Endodermal cell (in vitro differentiated cells): ENCODE data around the gene SSBP2. TPM values are rescaled to one million over a fixed set of nuclear protein-coding genes. Genes with fewer than 3 reads are reported as not detected.

ENCODE experiments used
- DNase-seq: peaks from one replicate; pipeline ENCODE4 v3.0.0-alpha.2; 2017
- H3K27ac ChIP-seq: 2 replicates; pipeline ENCODE4 v1.5.1; 2013; ENCODE audit warnings: mild to moderate bottlenecking, low read depth, low read length, moderate library complexity
- H3K27me3 ChIP-seq: 2 replicates; pipeline ENCODE4 v1.6.1; 2013; ENCODE audit warnings: mild to moderate bottlenecking, low read length, moderate library complexity; ENCODE audit not compliant: insufficient read depth, control insufficient read depth, poor library complexity, severe bottlenecking
- H3K36me3 ChIP-seq: 2 replicates; pipeline ENCODE4 v1.7.0; 2013; ENCODE audit warnings: mild to moderate bottlenecking, low read length, moderate library complexity; ENCODE audit not compliant: control insufficient read depth, insufficient read depth
- H3K4me1 ChIP-seq: one replicate; pipeline ENCODE4 v1.7.0; 2013; ENCODE audit warnings: low read length; ENCODE audit not compliant: control insufficient read depth, insufficient read depth
- H3K4me3 ChIP-seq: 2 replicates; pipeline ENCODE4 v1.5.1; 2013; ENCODE audit warnings: mild to moderate bottlenecking, low read length, moderate library complexity
- H3K9ac ChIP-seq: 2 replicates; pipeline ENCODE4 v1.6.1; 2013; ENCODE audit warnings: mild to moderate bottlenecking, low read length, moderate library complexity; ENCODE audit not compliant: poor library complexity, severe bottlenecking; ENCODE audit errors: extremely low read depth
- H3K9me3 ChIP-seq: 2 replicates; pipeline ENCODE4 v1.6.1; 2013; ENCODE audit warnings: mild to moderate bottlenecking, low read length, moderate library complexity; ENCODE audit not compliant: control insufficient read depth
- H3K27ac Mint-ChIP-seq: 2 replicates; pipeline ENCODE4 v1.8.0; 2020; ENCODE audit warnings: mixed read lengths
- H3K27me3 Mint-ChIP-seq: 2 replicates; pipeline ENCODE4 v1.8.0; 2021; ENCODE audit warnings: mild to moderate bottlenecking, mixed read lengths; ENCODE audit not compliant: insufficient read depth
- H3K36me3 Mint-ChIP-seq: 2 replicates; pipeline ENCODE4 v1.8.0; 2020; ENCODE audit warnings: low read depth, mixed read lengths
- H3K4me1 Mint-ChIP-seq: 2 replicates; pipeline ENCODE4 v1.8.0; 2020; ENCODE audit warnings: mixed read lengths
- H3K4me3 Mint-ChIP-seq: 2 replicates; pipeline ENCODE4 v1.8.0; 2020; ENCODE audit warnings: mild to moderate bottlenecking, moderate library complexity, mixed read lengths
- H3K9me3 Mint-ChIP-seq: 2 replicates; pipeline ENCODE4 v1.8.0; 2020; ENCODE audit warnings: mild to moderate bottlenecking, mixed read lengths
- WGBS, 2 experiments: methylation state at CpG; one replicate each; pipeline versions ENCODE4 v1.1.5 to v1.1.7; 2013; ENCODE audit warnings: missing lambda C conversion rate in 2 of 2, mixed read lengths in 1 of 2; ENCODE audit not compliant: insufficient coverage in 1 of 2, insufficient read length in 1 of 2; 5-methylcytosine and 5-hydroxymethylcytosine counted together
- total RNA-seq, 2 donors: library from RNA; stranded (reverse); fragmentation: NEBNext Ultra II Directional in 1 of 2; extraction: Animal tissue kit (Norgen Biotek cat#: 25700) in 1 of 2; gene quantifications; 2 replicates in 1 of 2; 3 replicates in 1 of 2; pipeline ENCODE4 v1.2.1, GENCODE V29; 2021
- TF ChIP-seq, protein P1 (sequence below): fragments of 200-600 bp; sonication (generic); conservative IDR thresholded peaks from 2 replicates; pipeline ENCODE4 v1.5.0; 2021; ENCODE audit warnings: antibody characterized with exemption, mild to moderate bottlenecking

The SSBP2 gene
- total RNA-seq, 2 donors from 2014 or later, result 27.5 to 30.2 TPM

DNA sequence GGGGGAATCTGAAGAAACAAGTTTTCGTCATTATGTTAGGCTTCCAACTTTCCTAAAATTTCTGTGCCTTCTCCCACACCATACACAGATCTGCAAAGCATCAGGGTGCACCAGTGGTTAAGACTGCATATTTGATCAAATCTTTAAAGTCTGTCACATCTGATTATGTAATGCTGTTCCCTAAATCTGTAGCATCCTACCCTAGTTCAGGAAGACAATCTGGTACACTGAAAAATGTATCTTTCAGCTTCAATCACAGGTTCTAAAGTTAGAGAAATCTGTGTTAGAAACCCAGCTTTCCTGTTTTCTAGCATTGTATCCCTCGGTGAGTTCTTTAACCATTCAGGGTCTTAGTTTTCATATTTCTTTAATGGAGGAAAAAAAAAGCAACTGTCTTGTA, 3.9 kb downstream of the SSBP2 start:
- 100% methylated on average over 2 of the region's 2 CpGs; no CpG with 5 or more reads in 1 of the 2 experiments for WGBS, 2 experiments
- peaks cover 17% of the 10 kb centered on the region for H3K27me3 ChIP-seq
- H3K27me3 Mint-ChIP-seq, result peaks cover 16% of the 10 kb centered on the region
- TF ChIP-seq, protein P1, sequence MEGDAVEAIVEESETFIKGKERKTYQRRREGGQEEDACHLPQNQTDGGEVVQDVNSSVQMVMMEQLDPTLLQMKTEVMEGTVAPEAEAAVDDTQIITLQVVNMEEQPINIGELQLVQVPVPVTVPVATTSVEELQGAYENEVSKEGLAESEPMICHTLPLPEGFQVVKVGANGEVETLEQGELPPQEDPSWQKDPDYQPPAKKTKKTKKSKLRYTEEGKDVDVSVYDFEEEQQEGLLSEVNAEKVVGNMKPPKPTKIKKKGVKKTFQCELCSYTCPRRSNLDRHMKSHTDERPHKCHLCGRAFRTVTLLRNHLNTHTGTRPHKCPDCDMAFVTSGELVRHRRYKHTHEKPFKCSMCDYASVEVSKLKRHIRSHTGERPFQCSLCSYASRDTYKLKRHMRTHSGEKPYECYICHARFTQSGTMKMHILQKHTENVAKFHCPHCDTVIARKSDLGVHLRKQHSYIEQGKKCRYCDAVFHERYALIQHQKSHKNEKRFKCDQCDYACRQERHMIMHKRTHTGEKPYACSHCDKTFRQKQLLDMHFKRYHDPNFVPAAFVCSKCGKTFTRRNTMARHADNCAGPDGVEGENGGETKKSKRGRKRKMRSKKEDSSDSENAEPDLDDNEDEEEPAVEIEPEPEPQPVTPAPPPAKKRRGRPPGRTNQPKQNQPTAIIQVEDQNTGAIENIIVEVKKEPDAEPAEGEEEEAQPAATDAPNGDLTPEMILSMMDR, result no peak
- H3K36me3 ChIP-seq, result no peaks in the 10 kb centered on the region
- no peak overlapping the region for H3K4me3 ChIP-seq
- no peak overlapping the region for H3K9ac ChIP-seq
- H3K36me3 Mint-ChIP-seq, result no peaks in the 10 kb centered on the region
- no peak overlapping the region for H3K27ac ChIP-seq
- peaks cover 7% of the 10 kb centered on the region for H3K4me1 Mint-ChIP-seq
- no peaks in the 10 kb centered on the region for H3K9me3 ChIP-seq
- no peak overlapping the region for H3K27ac Mint-ChIP-seq
- DNase-seq, result no peak
- H3K4me3 Mint-ChIP-seq, result no peak overlapping the region
- H3K4me1 ChIP-seq, result peaks cover 3% of the 10 kb centered on the region
- no peaks in the 10 kb centered on the region for H3K9me3 Mint-ChIP-seq

DNA sequence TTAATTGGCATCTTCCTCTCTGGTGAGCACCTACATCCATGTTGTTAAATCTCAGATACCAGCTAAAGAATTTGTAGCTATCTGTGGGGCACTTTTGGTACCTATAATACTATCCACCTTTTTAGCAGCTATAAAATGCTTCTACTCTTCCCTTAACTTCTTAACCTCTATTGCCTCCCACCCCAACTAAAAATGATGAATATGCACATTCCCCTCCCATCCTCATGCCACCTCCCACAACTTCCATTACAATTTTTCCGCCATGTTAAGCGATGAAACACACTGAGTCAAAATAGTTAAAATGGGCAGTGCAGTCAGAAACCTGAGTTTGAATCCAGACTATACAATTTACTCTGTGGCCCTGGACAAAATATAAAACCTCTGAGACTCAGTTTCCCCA, 10.1 kb downstream of the SSBP2 start:
- Mint-ChIP-seq H3K36me3 (no peaks in the 10 kb centered on the region), H3K27me3 (no peaks in the 10 kb centered on the region), H3K9me3 (no peaks in the 10 kb centered on the region), H3K4me1 (peaks cover 5% of the 10 kb centered on the region), H3K27ac (no peak overlapping the region), H3K4me3 (no peak overlapping the region)
- no peak overlapping the region for H3K27ac ChIP-seq
- no peak for DNase-seq
- no peak overlapping the region for H3K4me3 ChIP-seq
- no peaks in the 10 kb centered on the region for H3K36me3 ChIP-seq
- no peaks in the 10 kb centered on the region for H3K27me3 ChIP-seq
- WGBS, 2 experiments, result 93% methylated on average over 2 of the region's 2 CpGs; no CpG with 5 or more reads in 1 of the 2 experiments
- H3K9ac ChIP-seq, result no peak overlapping the region
- no peaks in the 10 kb centered on the region for H3K4me1 ChIP-seq
- TF ChIP-seq, protein P1, result no peak
- no peaks in the 10 kb centered on the region for H3K9me3 ChIP-seq

DNA sequence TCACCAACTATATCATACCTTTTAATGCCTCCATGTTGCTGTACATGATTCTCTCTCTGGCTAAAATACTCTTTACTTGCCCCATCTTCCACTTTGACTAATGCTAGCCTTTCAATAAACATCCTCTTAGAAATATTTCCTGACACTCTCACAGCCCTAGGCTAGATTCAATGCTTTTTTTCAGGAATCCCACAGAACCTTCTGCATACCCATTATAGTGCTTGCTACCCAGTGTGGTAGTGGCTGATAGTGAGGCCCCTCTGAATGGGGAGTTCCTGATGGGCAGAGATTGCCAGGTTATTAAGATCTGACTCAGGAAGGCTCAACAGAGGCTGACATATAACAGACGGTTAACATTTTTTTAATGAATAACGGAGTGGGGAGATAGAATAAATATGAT, 11.6 kb downstream of the SSBP2 start:
- no peaks in the 10 kb centered on the region for H3K27me3 ChIP-seq
- Mint-ChIP-seq H3K27me3 (no peaks in the 10 kb centered on the region), H3K4me1 (peaks cover 5% of the 10 kb centered on the region), H3K9me3 (no peaks in the 10 kb centered on the region), H3K4me3 (no peak overlapping the region), H3K36me3 (no peaks in the 10 kb centered on the region), H3K27ac (no peak overlapping the region)
- no peak overlapping the region for H3K9ac ChIP-seq
- H3K9me3 ChIP-seq, result no peaks in the 10 kb centered on the region
- no peak overlapping the region for H3K4me3 ChIP-seq
- no peaks in the 10 kb centered on the region for H3K4me1 ChIP-seq
- H3K36me3 ChIP-seq, result no peaks in the 10 kb centered on the region
- TF ChIP-seq, protein P1, result no peak
- no peak for DNase-seq
- no peak overlapping the region for H3K27ac ChIP-seq
- WGBS, 2 experiments, result 95% methylated on average over 2 of the region's 2 CpGs; no CpG with 5 or more reads in 1 of the 2 experiments
